K562 (cell line): ENCODE data around the gene RGS6. TPM values are rescaled to one million over a fixed set of nuclear protein-coding genes. Genes with fewer than 3 reads are reported as not detected.
A peak's percentile ranks its signal among the peaks of the same experiment; 100 is the strongest.

Experiments
- ATAC-seq: fragments of 200-7000 bp; cut with Tn5 transposase; 3 replicates; pipeline ENCODE4 v1.9.1; 2020; ENCODE audit warnings: moderate library complexity
- BruUV-seq: library from RNA; stranded (reverse); fragments of 400-500 nt; replicated peaks from 2 replicates; lab custom pipeline; 2021; lab: Mats Ljungman, UMichigan
- CTCF ChIA-PET: fragments of 300-600 bp; formaldehyde crosslinking; extraction: SDS; loops from one replicate; lab custom pipeline; 2021; ENCODE audit warnings: low intra/inter-chr PET ratio; lab: Yijun Ruan, JAX
- POLR2A ChIA-PET: fragments of 300-600, 350-650 bp; sonication (Branson Sonifier 250); formaldehyde crosslinking; extraction: SDS; loops from one replicate; lab custom pipeline; 2021; ENCODE audit warnings: antibody characterized with exemption, inconsistent platforms; lab: Yijun Ruan, JAX
- DNase-seq, 4 experiments: peaks; one replicate each; pipeline versions ENCODE4 v3.0.0 to v3.0.0-alpha.2; 2011 to 2018; ENCODE audit warnings: low spot score in 3 of 4, mixed read lengths in 3 of 4; ENCODE audit errors: extremely low read depth in 1 of 4
- FAIRE-seq: peaks from 2 replicates; lab custom pipeline; 2011; peaks lifted over from hg19 to GRCh38; lab: Jason Lieb, UNC
- H2AFZ ChIP-seq: 2 replicates; pipeline ENCODE4 v1.6.0; 2011; ENCODE audit warnings: low read depth, low read length, control low read depth, inconsistent platforms
- H3K27ac ChIP-seq: fragments of 200-600 bp; 3 replicates; pipeline ENCODE4 v1.8.0; 2011; ENCODE audit warnings: low read depth, mild to moderate bottlenecking, control low read depth, inconsistent platforms, low read length, moderate library complexity, mixed read lengths; ENCODE audit errors: extremely low read depth
- H3K27me3 ChIP-seq, 2 experiments: fragments of 300-600 bp in 1 of 2; 2 replicates in 1 of 2; 3 replicates in 1 of 2; pipeline versions ENCODE4 v1.6.0 to v1.8.0; 2011; ENCODE audit warnings: inconsistent platforms in 2 of 2, low read length in 2 of 2, mild to moderate bottlenecking in 1 of 2, mixed read lengths in 1 of 2, moderate library complexity in 1 of 2; ENCODE audit not compliant: control insufficient read depth in 2 of 2, insufficient read depth in 2 of 2
- H3K36me3 ChIP-seq: fragments of 300-600 bp; 3 replicates; pipeline ENCODE4 v1.8.0; 2011; ENCODE audit warnings: mild to moderate bottlenecking, low read length, inconsistent platforms; ENCODE audit not compliant: control insufficient read depth, insufficient read depth
- H3K4me1 ChIP-seq, 2 experiments: fragments of 200-600 bp in 1 of 2; replicated peaks in 1 of 2; 2 replicates in 1 of 2; 3 replicates in 1 of 2; pipeline versions ENCODE4 v1.5.1 to v1.8.0; 2011; ENCODE audit warnings: inconsistent platforms in 2 of 2, low read length in 2 of 2, mild to moderate bottlenecking in 1 of 2, mixed read lengths in 1 of 2, moderate library complexity in 1 of 2; ENCODE audit not compliant: control insufficient read depth in 2 of 2, insufficient read depth in 2 of 2
- H3K4me2 ChIP-seq: 2 replicates; pipeline ENCODE4 v1.6.1; 2011; ENCODE audit warnings: low read length, control low read depth, inconsistent platforms, mixed read lengths; ENCODE audit not compliant: insufficient read depth
- H3K4me3 ChIP-seq: fragments of 200-600 bp; sonication (generic), shearing (Covaris generic); 2 replicates; pipeline ENCODE4 v1.5.1; 2016; ENCODE audit warnings: control low read depth, inconsistent platforms
- H3K79me2 ChIP-seq: fragments of 200-600 bp; 3 replicates; pipeline ENCODE4 v1.8.0; 2011; ENCODE audit warnings: low read length, inconsistent platforms; ENCODE audit not compliant: control insufficient read depth, insufficient read depth
- H3K9ac ChIP-seq, 2 experiments: 2 replicates each; pipeline versions ENCODE4 v1.6.0 to v1.6.1; 2011; ENCODE audit warnings: low read depth in 2 of 2, low read length in 2 of 2, control low read depth in 1 of 2, inconsistent platforms in 1 of 2, mild to moderate bottlenecking in 1 of 2, mixed read lengths in 1 of 2; ENCODE audit not compliant: insufficient read depth in 1 of 2
- H3K9me1 ChIP-seq: one replicate; pipeline ENCODE4 v1.6.0; 2011; ENCODE audit warnings: inconsistent platforms, mild to moderate bottlenecking, low read length, moderate library complexity; ENCODE audit not compliant: control insufficient read depth, insufficient read depth
- H3K9me3 ChIP-seq: replicated peaks from 2 replicates; pipeline ENCODE4 v1.5.1; 2011; ENCODE audit warnings: low read depth, low read length, inconsistent platforms; ENCODE audit not compliant: control insufficient read depth, insufficient read depth
- H4K20me1 ChIP-seq: replicated peaks from 2 replicates; pipeline ENCODE4 v1.6.1; 2011; ENCODE audit warnings: low read length, inconsistent platforms, mixed read lengths; ENCODE audit not compliant: control insufficient read depth, insufficient read depth
- MTA1 ChIP-seq: fragments of 450-650 bp; IDR thresholded peaks from 2 replicates; pipeline ENCODE4 v1.6.1; 2017; ENCODE audit warnings: borderline replicate concordance
- PPARD ChIP-seq: fragments of 250-450 bp; sonication (Bioruptor Pico); IDR thresholded peaks from 2 replicates; pipeline ENCODE4 v1.8.0; 2022; ENCODE audit warnings: inconsistent platforms, mild to moderate bottlenecking, moderate library complexity
- RBFOX2 ChIP-seq: fragments of 200-400 bp; formaldehyde crosslinking; IDR thresholded peaks from 2 replicates; pipeline ENCODE4 v1.6.1; 2017; ENCODE audit warnings: low read depth, mild to moderate bottlenecking, low read length, moderate library complexity
- RFX1 ChIP-seq: fragments of 450-650 bp; IDR thresholded peaks from 2 replicates; pipeline ENCODE4 v1.6.1; 2016; ENCODE audit warnings: mild to moderate bottlenecking, moderate library complexity
- ZNF511 ChIP-seq: sonication (generic); formaldehyde crosslinking; IDR thresholded peaks from 2 replicates; pipeline ENCODE4 v1.8.0; 2022; ENCODE audit warnings: mild to moderate bottlenecking, missing genetic modification reagents
- WGBS: fragments of 100-300 bp; shearing (Covaris generic); methylation state at CpG from one replicate; pipeline ENCODE4 v1.1.6; 2016; ENCODE audit warnings: low coverage, mixed read lengths; ENCODE audit not compliant: insufficient coverage; ENCODE audit errors: missing lambda C conversion rate; 5-methylcytosine and 5-hydroxymethylcytosine counted together
- in situ Hi-C: fragments of 300-500 bp; cut with MboI; formaldehyde crosslinking; loops from 4 replicates; pipeline ENCODE4 v1.15.0; 2018; ENCODE audit warnings: inconsistent platforms, mixed read lengths
- intact Hi-C: fragments of 100-400 bp; cut with micrococcal nuclease; formaldehyde crosslinking; loops from 2 replicates; pipeline ENCODE4 v1.14.2; 2022
- polyA plus RNA-seq, 8 experiments: library from polyadenylated mRNA; depleted of rRNA in 4 of 8; stranded (reverse) in 5 of 8; unstranded in 3 of 8; fragments of >200 nt; fragmentation: Nextera tagmentation in 2 of 8; fragmentation: Illumina TruSeq in 1 of 8; extraction: Ambion mirVana in 2 of 8; extraction: Trizol in 1 of 8; gene quantifications; 2 replicates each; pipeline versions ENCODE4 v1.2.1 to v1.2.3, GENCODE V29; 2011 to 2014; ENCODE audit warnings: inconsistent platforms in 1 of 8, missing spikeins in 1 of 8
- total RNA-seq, 7 experiments: library from RNA; depleted of rRNA in 6 of 7; stranded (reverse); fragments of >200 nt in 6 of 7; fragmentation: Illumina TruSeq in 2 of 7; extraction: Trizol in 2 of 7; gene quantifications; 2 replicates each; pipeline versions ENCODE4 v1.2.1 to v1.2.3, GENCODE V29; 2011 to 2021; ENCODE audit warnings: low replicate concordance in 1 of 7

RGS6 gene
- total and polyA plus RNA-seq, 9 of the 15 experiments (the other 6 are each of a cell fraction or from before 2014, with no cell fraction given) = not detected

DNA sequence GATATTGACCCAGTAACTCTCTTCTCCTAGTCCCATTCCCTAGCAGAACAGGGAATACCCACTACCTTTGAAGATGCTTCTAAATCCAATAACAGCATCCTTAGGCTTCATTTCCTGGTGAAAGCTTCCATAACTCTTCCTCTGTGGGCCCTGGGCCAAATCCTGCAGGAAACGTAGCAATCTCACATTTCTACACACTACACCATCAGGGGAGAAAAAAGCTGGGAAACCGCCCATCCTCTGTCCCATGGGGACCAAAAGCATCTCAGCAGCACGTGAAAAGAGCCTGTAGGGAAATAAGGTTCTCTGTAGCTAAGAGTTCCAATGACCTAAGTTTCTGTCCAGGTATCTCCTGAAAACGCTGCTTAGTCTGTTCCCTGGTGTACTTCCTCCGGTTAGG is 621.4 kb downstream of the RGS6 start (continued):
- no peak for TF ChIP-seq PPARD

- Histone ChIP-seq H3K9ac (no peak overlapping the region), H3K27me3 (peaks cover 5 to 39% of the 10 kb centered on the region in 2 experiments; a peak in 3 of 5 replicates), H3K4me2 (no peak overlapping the region), H3K9me1 (no peaks in the 10 kb centered on the region), H3K27ac (no peak overlapping the region), H3K79me2 (no peaks in the 10 kb centered on the region), H4K20me1 (no peaks in the 10 kb centered on the region), H3K4me3 (no peak overlapping the region), H3K4me1 (no peaks in the 10 kb centered on the region; a peak in 1 of 5 replicates), H3K9me3 (no peaks in the 10 kb centered on the region), H3K36me3 (no peaks in the 10 kb centered on the region), H2AFZ (no peak overlapping the region)
- intact Hi-C loops (no loop called here), in situ Hi-C loops (no loop called here)
- ATAC-seq (no peak), FAIRE-seq (no peak), DNase-seq (no peak)
- ChIA-PET CTCF (no interaction called here), POLR2A (no interaction called here)
- 0% methylated on average over 2 of the region's 4 CpGs for WGBS
- BruUV-seq = no TSS peak
- no peak for TF ChIP-seq RBFOX2
- TF ChIP-seq MTA1 = no peak
- no peak for TF ChIP-seq ZNF511 (CRISPR knock-in tag)
- TF ChIP-seq RFX1 = 0 out of 2 replicates have a peak, but pooled peaks have one; percentile 21
Measured at GRCh38 chr14:72554401-72554800, 622.2 kb downstream of the RGS6 start.
